Esophagus squamous epithelium (tissue), 5 donors: ENCODE measurements around the gene REL. TPM values are rescaled to one million over a fixed set of nuclear protein-coding genes. Genes with fewer than 3 reads are reported as not detected.

Source experiments
- DNase-seq: peaks from one replicate; lab custom pipeline; 2025; lab: John Stamatoyannopoulos, UW
- H3K27ac ChIP-seq, 4 donors: fragments of 200-600 bp; sonication (generic); one replicate each; pipeline ENCODE4 v1.5.1; 2016 to 2019; ENCODE audit warnings: mild to moderate bottlenecking in 1 of 4
- H3K27me3 ChIP-seq, 4 donors: fragments of 200-600 bp; sonication (generic); 1 replicate in 3 of 4; 2 replicates in 1 of 4; pipeline versions ENCODE4 v1.5.1 to v1.6.0; 2017 to 2021; ENCODE audit warnings: antibody characterized with exemption in 1 of 4
- H3K36me3 ChIP-seq, 3 donors: fragments of 200-600 bp; sonication (generic); one replicate each; pipeline ENCODE4 v1.5.1; 2016 to 2019
- H3K4me1 ChIP-seq, 3 donors: fragments of 200-600 bp; sonication (generic); one replicate each; pipeline ENCODE4 v1.5.1; 2017 to 2019
- H3K4me3 ChIP-seq, 4 donors: fragments of 200-600 bp; sonication (generic); 1 replicate in 3 of 4; 2 replicates in 1 of 4; pipeline ENCODE4 v1.5.1; 2016 to 2019; ENCODE audit warnings: mild to moderate bottlenecking in 2 of 4, moderate library complexity in 1 of 4
- H3K9me3 ChIP-seq, 3 donors: fragments of 200-600 bp; sonication (generic); one replicate each; pipeline ENCODE4 v1.5.1; 2016 to 2019
- POLR2A ChIP-seq, 4 donors: fragments of 450-650 bp; IDR thresholded peaks; one replicate each; pipeline ENCODE4 v1.6.1; 2017; ENCODE audit warnings: antibody characterized with exemption in 4 of 4, mild to moderate bottlenecking in 4 of 4, moderate library complexity in 3 of 4
- WGBS, 2 donors: methylation state at CpG; one replicate each; pipeline ENCODE4 v1.1.5; 2018; 5-methylcytosine and 5-hydroxymethylcytosine counted together
- intact Hi-C: fragments of 100-400 bp; cut with DNase I; formaldehyde crosslinking; loops from one replicate; pipeline ENCODE4 v1.15.0; 2022
- total RNA-seq, 4 donors: library from RNA; depleted of rRNA; stranded (reverse); fragments of >200 nt; gene quantifications; one replicate each; pipeline ENCODE4 v1.1.0, GENCODE V29; 2016
- TF ChIP-seq, protein P1 (sequence below), 6 experiments: fragments of 450-650 bp in 4 of 6; fragments of 200-600 bp in 2 of 6; sonication (generic) in 2 of 6; IDR thresholded peaks; one replicate each; pipeline ENCODE4 v1.5.1; 2016 to 2019; ENCODE audit warnings: antibody characterized with exemption in 6 of 6, mild to moderate bottlenecking in 4 of 6, moderate library complexity in 4 of 6
- donor health status: DM: yes; HTN: yes; CAD: no.

Gene REL
- total RNA-seq, 4 donors from 2014 or later, result 16.3 to 20.9 (median 16.8) TPM

- DNase-seq, result no peak
- intact Hi-C loops, result no loop called here
- Histone ChIP-seq H3K4me1 (peaks cover 9 to 54% (median 20%) of the 10 kb centered on the region in 3 donors), H3K36me3 (peaks cover 0 to 18% (median 0%) of the 10 kb centered on the region in 3 donors), H3K27me3 (no peaks in the 10 kb centered on the region), H3K9me3 (no peaks in the 10 kb centered on the region), H3K4me3 (no peak overlapping the region), H3K27ac (peak overlapping the region; percentile 80 to 89 (median 86))
- 71 to 77% methylated on average over 6 to 7 of the region's 8 CpGs for WGBS, 2 donors
- no peak for TF ChIP-seq POLR2A (IDR thresholded peaks at IDR 0.05)
- TF ChIP-seq, protein P1, sequence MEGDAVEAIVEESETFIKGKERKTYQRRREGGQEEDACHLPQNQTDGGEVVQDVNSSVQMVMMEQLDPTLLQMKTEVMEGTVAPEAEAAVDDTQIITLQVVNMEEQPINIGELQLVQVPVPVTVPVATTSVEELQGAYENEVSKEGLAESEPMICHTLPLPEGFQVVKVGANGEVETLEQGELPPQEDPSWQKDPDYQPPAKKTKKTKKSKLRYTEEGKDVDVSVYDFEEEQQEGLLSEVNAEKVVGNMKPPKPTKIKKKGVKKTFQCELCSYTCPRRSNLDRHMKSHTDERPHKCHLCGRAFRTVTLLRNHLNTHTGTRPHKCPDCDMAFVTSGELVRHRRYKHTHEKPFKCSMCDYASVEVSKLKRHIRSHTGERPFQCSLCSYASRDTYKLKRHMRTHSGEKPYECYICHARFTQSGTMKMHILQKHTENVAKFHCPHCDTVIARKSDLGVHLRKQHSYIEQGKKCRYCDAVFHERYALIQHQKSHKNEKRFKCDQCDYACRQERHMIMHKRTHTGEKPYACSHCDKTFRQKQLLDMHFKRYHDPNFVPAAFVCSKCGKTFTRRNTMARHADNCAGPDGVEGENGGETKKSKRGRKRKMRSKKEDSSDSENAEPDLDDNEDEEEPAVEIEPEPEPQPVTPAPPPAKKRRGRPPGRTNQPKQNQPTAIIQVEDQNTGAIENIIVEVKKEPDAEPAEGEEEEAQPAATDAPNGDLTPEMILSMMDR (IDR thresholded peaks at IDR 0.05), result no peak
These were observed 75.8 kb downstream of the REL start for GRCh38 chr2:60957224-60957623.

GRCh38 chr2:60957643-60958042 lies 76.3 kb downstream of the REL start:
- Histone ChIP-seq H3K36me3 (peaks cover 0 to 16% (median 0%) of the 10 kb centered on the region in 3 donors), H3K27me3 (no peaks in the 10 kb centered on the region), H3K4me3 (no peak overlapping the region), H3K9me3 (no peaks in the 10 kb centered on the region), H3K4me1 (peaks cover 9 to 58% (median 20%) of the 10 kb centered on the region in 3 donors), H3K27ac (peak overlapping the region; percentile 80 to 89 (median 86))
- TF ChIP-seq, protein P1 (IDR thresholded peaks at IDR 0.05), result no peak
- no peak for TF ChIP-seq POLR2A (IDR thresholded peaks at IDR 0.05)
- DNase-seq, result no peak
- 48 to 87% methylated on average over 5 of the region's 5 CpGs for WGBS, 2 donors
- intact Hi-C loops, result no loop called here

- Histone ChIP-seq H3K27ac (peak overlapping the region; percentile 80 to 89 (median 86)), H3K9me3 (no peaks in the 10 kb centered on the region), H3K4me1 (peaks cover 9 to 66% (median 20%) of the 10 kb centered on the region in 3 donors), H3K36me3 (peaks cover 0 to 10% (median 0%) of the 10 kb centered on the region in 3 donors), H3K27me3 (no peaks in the 10 kb centered on the region), H3K4me3 (no peak overlapping the region)
- intact Hi-C loops, result no loop called here
- WGBS, 2 donors, result 65 to 71% methylated on average over 3 of the region's 3 CpGs
- TF ChIP-seq, protein P1 (IDR thresholded peaks at IDR 0.05), result no peak
- no peak for TF ChIP-seq POLR2A (IDR thresholded peaks at IDR 0.05)
- no peak for DNase-seq
These were observed 77.0 kb downstream of the REL start for GRCh38 chr2:60958361-60958760.

GRCh38 chr2:60958800-60959199 lies 77.4 kb downstream of the REL start:
- Histone ChIP-seq H3K27ac (peak overlapping the region; percentile 80 to 89 (median 86)), H3K4me3 (no peak overlapping the region), H3K27me3 (no peaks in the 10 kb centered on the region), H3K4me1 (peaks cover 9 to 70% (median 20%) of the 10 kb centered on the region in 3 donors), H3K36me3 (peaks cover 0 to 6% (median 0%) of the 10 kb centered on the region in 3 donors), H3K9me3 (no peaks in the 10 kb centered on the region)
- WGBS, 2 donors, result 36 to 55% methylated on average over 3 of the region's 3 CpGs
- TF ChIP-seq, protein P1 (IDR thresholded peaks at IDR 0.05), result no peak
- no peak for TF ChIP-seq POLR2A (IDR thresholded peaks at IDR 0.05)
- intact Hi-C loops, result no loop called here
- no peak for DNase-seq

DNA sequence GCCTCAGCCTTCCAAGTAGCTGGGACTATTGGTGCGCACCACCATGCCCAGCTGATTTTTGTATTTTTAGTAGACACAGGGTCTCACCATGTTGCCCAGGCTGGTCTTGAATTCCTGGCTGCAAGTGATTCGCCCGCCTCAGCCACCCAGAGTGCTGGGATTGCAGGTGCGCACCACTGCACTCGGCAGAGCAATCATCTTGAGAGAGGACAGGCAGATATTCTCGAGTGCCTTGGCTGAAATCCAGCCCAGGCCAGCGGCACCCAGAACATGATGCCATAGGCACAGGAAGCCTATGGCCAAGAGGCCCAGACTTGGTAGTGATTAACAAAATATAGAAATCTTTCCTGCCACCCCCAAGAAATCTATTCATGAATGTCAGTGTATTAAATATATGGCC lies 78.1 kb downstream of the REL start:
- H3K4me3 ChIP-seq, result no peak overlapping the region
- no peak for TF ChIP-seq POLR2A (IDR thresholded peaks at IDR 0.05)
- TF ChIP-seq, protein P1 (IDR thresholded peaks at IDR 0.05), result no peak
- H3K27ac ChIP-seq, result peak overlapping the region; percentile 80 to 89 (median 86)
- no peak for DNase-seq
- H3K9me3 ChIP-seq, result no peaks in the 10 kb centered on the region
- no peaks in the 10 kb centered on the region for H3K27me3 ChIP-seq
- WGBS, 2 donors, result 92 to 94% methylated on average over 7 of the region's 7 CpGs
- H3K36me3 ChIP-seq, result no peaks in the 10 kb centered on the region
- H3K4me1 ChIP-seq, result peaks cover 9 to 77% (median 20%) of the 10 kb centered on the region in 3 donors
- intact Hi-C loops, result no loop called here
